ENCODE data around the gene HDDC3. TPM values are rescaled to one million over a fixed set of nuclear protein-coding genes. Genes with fewer than 3 reads are reported as not detected.

Gene HDDC3
- total RNA-seq, 1 experiment from 2014 or later = 25.5 TPM

- Mint-ChIP-seq H3K36me3 (ENCODE audit: insufficient read depth, unreplicated experiment) (peaks cover 30% of the 10 kb centered on the region), H3K9me3 (ENCODE audit: unreplicated experiment) (no peaks in the 10 kb centered on the region), H3K27ac (ENCODE audit: low read depth, unreplicated experiment) (peak overlapping the region; percentile 96), H3K4me1 (ENCODE audit: insufficient read depth, unreplicated experiment) (peaks cover 35% of the 10 kb centered on the region), H3K27me3 (ENCODE audit: insufficient read depth, unreplicated experiment) (no peaks in the 10 kb centered on the region), H3K4me3 (ENCODE audit: unreplicated experiment) (peak overlapping the region; percentile 95)
- TF ChIP-seq CTCF (IDR thresholded peaks at IDR 0.05; ENCODE audit: unreplicated experiment) = no peak
- no TSS peak for BruUV-seq (replicated peaks)
- intact Hi-C loops (cut with micrococcal nuclease) = loop anchor here (1.0 to 5.0 kb wide), 3 partner anchors 30 to 285 kb away; no protein-coding TSS in a partner anchor
- no peak for DNase-seq (ENCODE audit: unreplicated experiment)
- POLR2A ChIA-PET = interaction anchor here (0.6 to 10.1 kb wide), 19 partner anchors 9 to 612 kb away, joined by 3 to 150 read pairs (median 5); partner anchors contain the start of genes FURIN, MAN2A2, PRC1 and RCCD1
- CTCF ChIA-PET = interaction anchor here (0.5 to 11.6 kb wide), 27 partner anchors 10 to 1146 kb away, joined by 3 to 131 read pairs (median 4); partner anchors contain the start of genes MAN2A2, RCCD1 and VPS33B
Measured at GRCh38 chr15:90932660-90932991, 277 bp upstream of the HDDC3 start.

- peak overlapping the region; percentile 95 for H3K4me3 Mint-ChIP-seq (ENCODE audit: unreplicated experiment)
- BruUV-seq (replicated peaks) = no TSS peak
- no peaks in the 10 kb centered on the region for H3K27me3 Mint-ChIP-seq (ENCODE audit: insufficient read depth, unreplicated experiment)
- no peaks in the 10 kb centered on the region for H3K9me3 Mint-ChIP-seq (ENCODE audit: unreplicated experiment)
- ChIA-PET CTCF (interaction anchor here (0.6 to 11.6 kb wide), 23 partner anchors 9 to 991 kb away, joined by 3 to 131 read pairs (median 5); partner anchors contain the start of genes MAN2A2 and RCCD1), POLR2A (interaction anchor here (0.6 to 10.1 kb wide), 24 partner anchors 9 to 895 kb away, joined by 3 to 150 read pairs (median 4); partner anchors contain the start of genes BLM, FURIN, MAN2A2 and PRC1)
- H3K36me3 Mint-ChIP-seq (ENCODE audit: insufficient read depth, unreplicated experiment) = peaks cover 19% of the 10 kb centered on the region
- no peak for DNase-seq (ENCODE audit: unreplicated experiment)
- TF ChIP-seq CTCF (IDR thresholded peaks at IDR 0.05; ENCODE audit: unreplicated experiment) = no peak
- intact Hi-C loops (cut with micrococcal nuclease) = loop anchor here (5.0 kb wide), 1 partner anchor 284 kb away; no protein-coding TSS in a partner anchor
- peak overlapping the region; percentile 96 for H3K27ac Mint-ChIP-seq (ENCODE audit: low read depth, unreplicated experiment)
- H3K4me1 Mint-ChIP-seq (ENCODE audit: insufficient read depth, unreplicated experiment) = peaks cover 33% of the 10 kb centered on the region
Measured at GRCh38 chr15:90931575-90931827, 848 bp downstream of the HDDC3 start.

- Mint-ChIP-seq H3K4me3 (ENCODE audit: unreplicated experiment) (peak overlapping the region; percentile 95), H3K9me3 (ENCODE audit: unreplicated experiment) (no peaks in the 10 kb centered on the region), H3K27me3 (ENCODE audit: insufficient read depth, unreplicated experiment) (no peaks in the 10 kb centered on the region), H3K27ac (ENCODE audit: low read depth, unreplicated experiment) (peak overlapping the region; percentile 96), H3K4me1 (ENCODE audit: insufficient read depth, unreplicated experiment) (peaks cover 28% of the 10 kb centered on the region), H3K36me3 (ENCODE audit: insufficient read depth, unreplicated experiment) (peaks cover 14% of the 10 kb centered on the region)
- BruUV-seq (replicated peaks) = TSS peak; percentile 19
- CTCF ChIA-PET = interaction anchor here (0.6 to 11.6 kb wide), 24 partner anchors 9 to 991 kb away, joined by 3 to 131 read pairs (median 5); partner anchors contain the start of genes MAN2A2 and RCCD1
- TF ChIP-seq CTCF (IDR thresholded peaks at IDR 0.05; ENCODE audit: unreplicated experiment) = no peak
- peak; percentile 5 for DNase-seq (ENCODE audit: unreplicated experiment)
- intact Hi-C loops (cut with micrococcal nuclease) = loop anchor here (5.0 kb wide), 1 partner anchor 284 kb away; no protein-coding TSS in a partner anchor
- POLR2A ChIA-PET = interaction anchor here (0.6 to 10.1 kb wide), 21 partner anchors 9 to 895 kb away, joined by 3 to 150 read pairs (median 5); partner anchors contain the start of genes BLM, MAN2A2, PRC1 and RCCD1
Measured at GRCh38 chr15:90930861-90931574, 1.3 kb downstream of the HDDC3 start.

Data from MCF 10A (cell line).